NCI-H446 treated with DMSO at 0.1 percent for 48 hours (cell line): Measurements from ENCODE around the gene HDAC11.
"Not testable (repeated sequence)": the region's sequence is repeated elsewhere in the genome, so short reads cannot be mapped to it uniquely, and the experiment has no call there.

Experiments used
- DNase-seq: peaks from one replicate; lab custom pipeline; 2025; lab: John Stamatoyannopoulos, UW

The HDAC11 gene

DNA sequence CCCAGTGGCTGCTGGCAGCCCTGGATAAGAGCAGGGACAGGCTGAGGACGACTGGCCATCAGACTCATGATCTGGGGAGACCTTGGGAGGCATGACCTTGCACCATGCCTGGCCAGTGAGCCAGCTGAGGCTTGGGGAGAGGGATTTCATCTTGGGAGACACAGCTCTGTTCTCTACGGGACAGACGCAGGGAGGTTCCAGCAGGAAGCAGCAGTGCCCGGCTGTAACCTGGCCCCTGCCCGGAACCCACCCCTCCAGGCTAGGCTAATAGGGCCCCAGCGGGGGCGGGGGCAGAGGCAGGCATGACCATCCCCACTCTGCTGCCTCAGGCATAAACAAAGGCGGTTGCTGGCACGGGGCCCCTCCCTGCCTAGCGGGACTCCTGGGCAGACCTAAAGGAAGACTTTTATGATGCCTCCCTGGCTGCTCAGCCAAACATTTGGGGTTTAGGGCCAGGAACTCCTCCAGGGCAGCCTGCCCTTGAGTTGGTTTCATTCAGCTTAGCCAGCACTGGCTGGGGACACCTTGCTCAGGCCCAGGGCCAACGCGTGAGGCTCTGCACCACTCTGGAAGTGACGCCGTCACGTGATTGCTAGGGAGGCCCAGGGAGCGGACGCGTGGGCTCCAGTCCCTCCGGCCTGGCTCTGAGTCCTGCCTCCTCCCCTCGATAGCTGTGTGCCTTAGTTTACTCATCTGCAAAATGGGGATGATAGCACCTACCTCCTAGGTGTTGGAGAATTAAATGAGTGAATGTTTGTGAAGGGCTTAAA lies 27.6 kb downstream of the HDAC11 start:
- DNase-seq, result no peak

- DNase-seq, result no peak
Observed at GRCh38 chr3:13508496-13508895, 28.4 kb downstream of the HDAC11 start.

DNA sequence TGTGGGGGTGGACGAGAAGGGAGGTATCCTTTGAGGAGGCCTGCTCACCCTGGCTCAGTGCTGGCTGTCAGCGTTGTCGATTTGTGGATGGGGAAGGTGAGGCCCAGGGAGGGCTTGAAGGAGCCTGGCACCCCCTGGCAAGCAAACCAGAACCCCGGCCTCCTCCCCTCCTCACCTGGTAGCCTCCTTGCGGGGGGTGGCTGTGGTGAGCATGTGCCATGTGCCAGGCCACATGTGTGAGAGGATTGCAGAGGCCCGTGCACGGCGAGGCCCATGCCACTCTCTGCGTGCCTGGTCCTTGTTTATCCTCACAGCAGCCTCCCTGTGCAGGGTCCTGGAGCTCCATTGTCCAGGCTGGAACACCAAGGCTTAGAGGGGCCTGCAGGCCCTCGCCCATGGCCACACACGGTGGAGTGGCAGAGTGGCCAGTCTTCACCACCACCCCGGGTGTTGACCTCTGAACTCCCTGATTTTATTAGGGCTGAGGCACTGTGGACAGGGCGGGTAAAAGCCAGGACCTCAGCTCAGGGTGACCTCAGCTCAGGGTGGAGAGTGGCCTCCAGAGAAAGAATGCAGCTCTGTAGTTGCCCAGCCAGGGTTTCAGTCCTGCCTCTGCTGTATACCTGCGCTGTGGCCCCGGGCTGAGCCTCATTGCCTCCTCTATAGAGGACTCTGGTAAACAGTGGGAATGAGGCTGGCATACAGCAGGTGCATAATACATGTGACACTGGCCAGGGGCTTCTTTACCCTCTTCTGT lies 29.1 kb downstream of the HDAC11 start:
- no peak for DNase-seq

GRCh38 chr3:13509816-13510192 lies 29.7 kb downstream of the HDAC11 start:
- DNase-seq, result no peak

DNA sequence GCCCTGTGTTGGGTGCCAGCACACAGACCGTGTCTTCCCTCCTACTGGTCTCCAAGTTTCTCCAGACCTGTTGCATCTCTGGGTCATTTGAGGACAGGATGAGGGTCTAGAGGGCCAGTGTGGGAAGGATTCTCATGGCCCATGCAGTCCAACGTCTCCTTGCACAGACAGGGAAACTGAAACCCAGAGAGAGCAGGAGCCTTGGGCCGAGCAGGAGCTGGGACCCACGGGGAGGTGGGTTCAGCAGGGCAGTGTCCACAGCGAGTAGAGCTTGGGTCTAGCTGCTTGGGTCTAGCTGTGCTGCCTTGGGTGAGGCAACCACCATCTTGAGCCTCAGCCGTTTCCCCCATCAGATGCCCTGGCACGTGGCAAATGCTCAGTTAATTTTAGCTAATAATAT lies 32.3 kb downstream of the HDAC11 start:
- no peak for DNase-seq

GRCh38 chr3:13513051-13513912 lies 33.2 kb downstream of the HDAC11 start:
- no peak for DNase-seq

- no peak for DNase-seq
Observed at GRCh38 chr3:13513913-13514517, 33.9 kb downstream of the HDAC11 start.

- no peak for DNase-seq
Observed at GRCh38 chr3:13514639-13515435, 34.7 kb downstream of the HDAC11 start.

- no peak for DNase-seq
Observed at GRCh38 chr3:13515786-13516759, 36.0 kb downstream of the HDAC11 start.

DNA sequence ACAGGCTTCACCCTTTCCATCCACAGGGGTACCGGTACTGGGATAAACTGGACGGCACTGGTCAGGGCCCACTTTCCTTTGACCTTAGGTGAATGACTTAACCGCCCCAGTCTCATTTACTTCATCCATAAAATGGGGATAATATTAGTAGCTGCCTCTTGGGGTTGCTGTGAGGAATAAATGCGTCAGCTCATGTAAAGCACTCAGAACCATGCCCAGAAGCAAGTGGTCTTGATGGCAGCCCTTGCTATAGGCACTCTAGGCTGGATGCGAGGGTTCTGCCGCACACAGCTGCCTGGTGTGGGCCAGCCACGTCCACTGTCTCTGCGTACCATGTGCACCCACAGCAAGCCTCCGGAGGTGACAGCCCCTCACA lies 36.6 kb downstream of the HDAC11 start:
- DNase-seq, result no peak

DNA sequence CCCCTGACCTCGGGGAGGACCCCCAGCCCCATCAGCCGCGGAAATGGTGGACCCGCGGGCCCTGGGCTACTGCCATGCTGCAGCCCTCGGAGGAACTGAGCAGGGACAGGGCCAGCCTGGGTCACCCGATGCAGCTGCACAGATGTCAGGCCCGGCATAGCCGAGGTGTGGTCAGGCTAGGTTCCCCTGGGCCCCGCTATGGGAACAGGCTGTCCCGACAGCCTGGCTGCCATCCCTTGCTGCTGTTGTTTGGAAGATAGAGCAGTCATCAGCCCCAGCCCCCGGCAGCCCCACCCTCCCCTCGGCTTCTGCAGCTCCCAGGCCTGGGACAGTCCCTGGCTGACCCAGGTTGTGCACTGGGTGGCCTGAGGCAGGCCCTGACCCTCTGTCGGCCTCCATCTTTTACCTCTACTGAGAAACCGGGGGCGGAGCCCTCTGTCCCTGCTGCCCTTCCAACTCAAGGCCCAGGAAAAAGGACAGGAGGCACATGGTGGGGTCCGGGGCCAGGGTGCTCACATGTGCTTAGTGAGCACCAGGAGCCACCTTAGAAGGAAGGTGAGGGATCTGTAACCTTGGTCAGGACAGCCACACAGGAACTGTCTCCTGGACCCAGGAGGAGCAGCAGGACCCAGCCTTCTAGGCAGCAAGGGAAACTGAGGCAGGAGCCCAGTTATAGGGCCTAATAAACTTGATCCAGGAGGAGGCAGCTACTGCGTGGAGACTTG lies 37.3 kb downstream of the HDAC11 start:
- no peak for DNase-seq

- peak; percentile 91 for DNase-seq
Observed at GRCh38 chr3:13518516-13518953, 38.4 kb downstream of the HDAC11 start.

DNA sequence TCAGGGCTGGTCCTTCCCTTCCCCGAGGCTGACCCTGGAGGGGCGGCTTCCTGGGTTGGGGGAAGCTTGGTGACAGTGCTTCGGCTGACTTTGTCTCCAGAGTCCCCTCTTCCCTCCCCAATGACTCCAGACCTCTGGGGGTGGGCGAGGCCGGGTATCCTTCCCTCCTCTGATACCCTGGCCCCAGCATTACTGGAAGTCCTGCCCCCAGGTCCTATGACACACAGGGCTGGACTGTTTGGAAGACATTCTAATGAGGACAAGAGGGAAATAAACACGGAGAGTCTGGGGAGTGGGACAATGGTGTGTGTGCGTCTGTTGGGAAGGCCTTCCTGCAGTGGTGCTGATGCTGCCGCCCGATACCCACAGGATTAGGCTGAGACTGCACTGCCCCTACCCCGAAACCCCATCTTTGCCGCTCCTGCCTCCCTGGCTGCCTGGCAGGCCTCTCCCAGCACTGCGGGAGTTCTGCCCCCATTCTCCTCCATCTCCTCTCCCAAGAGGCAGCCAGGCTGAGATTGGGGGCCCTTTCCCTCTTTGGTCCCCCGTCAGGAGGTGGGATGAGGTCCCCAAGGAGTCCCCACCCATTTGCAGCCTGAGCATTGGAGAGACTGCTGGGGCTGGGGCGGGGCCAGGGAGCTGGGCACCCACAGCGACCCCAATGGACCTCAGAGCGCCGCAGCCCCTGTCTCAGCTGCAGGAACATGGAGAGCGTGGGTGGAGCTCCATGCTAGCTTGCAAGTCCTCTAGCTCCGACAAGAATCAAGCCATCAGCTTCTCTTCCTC lies 39.1 kb downstream of the HDAC11 start:
- no peak for DNase-seq

GRCh38 chr3:13520326-13520880 lies 40.3 kb downstream of the HDAC11 start:
- DNase-seq, result no peak

GRCh38 chr3:13521309-13521708 lies 41.2 kb downstream of the HDAC11 start:
- no peak for DNase-seq

DNA sequence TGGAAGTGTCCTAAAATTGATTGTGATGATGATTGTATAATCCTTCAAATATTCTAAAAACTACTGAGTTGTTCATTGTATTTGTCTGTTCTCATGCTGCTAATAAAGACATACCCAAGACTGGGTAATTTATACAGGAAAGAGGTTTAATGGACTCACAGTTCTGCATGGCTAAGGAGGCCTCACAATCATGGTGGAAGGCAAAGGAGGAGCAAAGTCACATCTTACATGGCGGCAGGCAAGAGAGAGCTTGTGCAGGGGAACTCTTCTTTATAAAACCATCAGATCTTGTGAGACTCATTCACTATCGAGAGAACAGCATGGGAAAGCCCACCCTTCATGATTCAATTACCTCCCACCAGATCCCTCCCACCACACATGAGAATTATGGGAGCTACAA lies 41.6 kb downstream of the HDAC11 start:
- not testable (repeated sequence) for DNase-seq

GRCh38 chr3:13522236-13522635 lies 42.1 kb downstream of the HDAC11 start:
- no peak for DNase-seq

DNA sequence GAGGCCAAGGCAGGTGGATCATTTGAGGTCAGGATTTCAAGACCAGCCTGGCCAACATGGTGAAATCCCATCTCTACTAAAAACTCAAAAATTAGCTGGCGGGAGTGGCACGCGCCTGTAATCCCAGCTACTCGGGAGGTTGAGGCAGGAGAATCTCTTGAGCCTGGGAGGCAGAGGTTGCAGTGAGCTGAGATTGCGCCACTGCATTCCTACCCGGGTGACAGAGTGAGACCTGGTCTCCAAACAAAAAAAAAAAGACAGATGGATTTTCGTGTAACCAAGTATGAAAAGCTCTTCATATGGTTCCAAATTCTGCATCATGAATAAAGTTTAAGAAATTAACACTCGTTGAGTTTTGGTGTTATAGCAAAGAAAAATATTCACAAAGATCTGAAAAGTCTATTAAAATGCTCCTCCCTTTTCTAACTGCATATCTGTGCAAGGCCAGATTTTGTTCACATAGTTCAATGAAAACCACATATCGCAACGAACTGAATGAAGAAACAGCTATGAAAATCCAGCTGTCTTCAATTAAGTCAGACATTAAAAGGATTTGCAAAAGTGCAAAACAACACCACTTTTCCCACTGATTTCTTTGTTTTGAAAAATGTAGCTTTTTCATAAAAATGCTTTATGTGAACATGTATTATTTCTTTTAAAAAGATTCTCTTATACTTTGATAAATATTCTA lies 45.0 kb downstream of the HDAC11 start:
- no peak for DNase-seq
